ENCODE measurements around the gene XPR1.
"Not testable (repeated sequence)": the region's sequence is repeated elsewhere in the genome, so short reads cannot be mapped to it uniquely, and the experiment has no call there.

XPR1 gene

DNA sequence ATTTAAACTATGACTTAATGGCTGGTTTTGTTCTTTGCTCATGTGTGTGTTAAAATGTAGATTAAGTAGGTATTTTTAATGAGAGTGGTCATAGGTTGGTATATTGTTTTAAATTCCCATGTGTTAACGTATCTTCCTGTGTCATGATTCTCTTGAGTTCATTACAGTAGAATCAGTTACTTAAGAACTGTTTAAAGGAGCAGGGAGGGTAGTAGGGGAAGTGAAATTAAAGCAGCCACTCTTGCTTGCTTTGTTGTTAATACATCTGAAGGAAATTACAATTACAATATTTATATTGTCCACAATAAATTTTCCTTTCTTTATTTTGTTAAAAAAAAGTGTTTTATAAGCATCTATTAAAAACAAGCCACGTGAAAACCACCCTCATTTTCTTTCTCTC is 161.6 kb downstream of the XPR1 start:
- Mint-ChIP-seq H3K4me3 (no peak overlapping the region), H3K4me1 (peaks cover 19% of the 10 kb centered on the region), H3K27me3 (no peaks in the 10 kb centered on the region), H3K9me3 (no peaks in the 10 kb centered on the region), H3K27ac (no peak overlapping the region)
- DNase-seq (no peak), ATAC-seq (no peak)

DNA sequence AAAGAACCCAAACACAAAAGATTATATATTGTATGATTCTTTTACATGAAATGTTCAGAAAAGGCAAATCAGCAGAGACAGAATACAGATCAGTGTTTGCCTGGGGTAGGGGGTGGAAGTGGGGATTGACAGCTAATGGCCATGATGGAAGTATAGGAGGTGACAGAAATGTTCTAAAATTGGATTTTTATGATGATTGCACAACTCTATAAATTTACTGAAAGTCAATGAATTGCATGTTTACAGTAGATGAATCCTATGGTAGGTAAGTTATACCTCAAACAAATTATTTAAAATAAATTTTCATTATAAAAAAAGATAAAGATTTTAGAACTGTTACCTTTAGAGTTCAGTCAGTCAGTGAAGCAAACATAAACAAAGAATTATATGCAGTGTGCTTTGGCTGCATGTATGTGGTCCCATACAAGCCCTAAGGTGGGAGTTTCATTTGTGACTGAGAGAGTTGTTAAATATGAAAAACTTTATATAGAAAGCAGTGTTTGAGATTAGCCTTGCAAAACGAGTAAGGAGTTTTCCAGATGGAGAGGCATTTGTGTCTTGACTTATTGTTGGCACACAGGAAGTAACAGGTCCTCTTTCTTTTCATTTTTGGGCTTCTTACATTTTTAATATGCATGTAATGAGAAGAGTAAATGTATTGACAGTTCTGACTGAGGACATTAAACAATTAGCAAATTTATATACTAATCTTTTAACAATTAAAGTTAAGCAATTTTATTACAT is 165.2 kb downstream of the XPR1 start:
- Mint-ChIP-seq H3K27me3 (no peaks in the 10 kb centered on the region), H3K4me1 (peaks cover 15% of the 10 kb centered on the region), H3K4me3 (no peak overlapping the region), H3K9me3 (no peaks in the 10 kb centered on the region), H3K27ac (no peak overlapping the region)
- ATAC-seq (no peak), DNase-seq (no peak)

DNA sequence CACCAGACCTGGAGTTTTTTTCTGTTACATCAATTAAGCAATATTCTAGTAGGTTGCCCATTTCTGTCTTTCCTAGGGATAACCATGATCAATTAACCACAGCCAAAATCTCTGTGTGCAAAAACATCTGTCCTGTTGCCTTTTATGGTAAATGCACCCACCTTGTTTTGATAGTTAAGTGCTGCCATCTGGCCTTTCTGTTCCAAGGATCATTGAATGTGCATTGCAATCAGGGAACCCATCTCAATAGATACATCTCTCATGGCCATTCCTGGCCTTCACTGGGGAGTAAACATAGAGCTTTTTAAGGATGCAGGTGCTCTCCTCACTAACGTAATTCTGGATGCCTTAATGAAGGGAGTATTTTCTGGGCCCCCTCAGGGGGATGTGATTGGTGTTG is 169.1 kb downstream of the XPR1 start:
- Mint-ChIP-seq H3K9me3 (no peaks in the 10 kb centered on the region), H3K4me1 (peaks cover 8% of the 10 kb centered on the region), H3K4me3 (no peak overlapping the region), H3K27ac (no peak overlapping the region), H3K27me3 (no peaks in the 10 kb centered on the region)
- no peak for ATAC-seq
- DNase-seq, result no peak

DNA sequence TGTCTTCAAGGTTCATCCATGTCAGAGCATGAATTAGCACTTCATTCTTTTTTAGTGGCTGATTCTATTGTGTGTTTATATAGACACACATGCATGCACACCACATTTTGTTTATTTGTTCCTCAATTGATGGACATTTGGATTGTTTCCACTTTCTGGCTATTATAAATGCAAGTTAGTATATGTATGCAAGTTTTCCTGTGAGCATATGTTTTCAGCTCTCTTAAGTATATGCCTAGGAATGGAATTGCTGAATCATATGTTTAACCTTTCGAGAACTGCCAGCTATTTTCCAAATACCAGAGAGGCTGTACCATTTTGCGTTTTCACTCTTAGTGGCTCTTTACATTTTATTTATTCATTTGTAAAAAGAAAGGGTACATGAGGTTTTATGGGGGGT is 171.0 kb downstream of the XPR1 start:
- DNase-seq, result no peak
- ATAC-seq, result no peak
- H3K4me3 Mint-ChIP-seq, result no peak overlapping the region
- no peak overlapping the region for H3K27ac Mint-ChIP-seq
- H3K27me3 Mint-ChIP-seq, result no peaks in the 10 kb centered on the region
- peaks cover 8% of the 10 kb centered on the region for H3K4me1 Mint-ChIP-seq
- H3K9me3 Mint-ChIP-seq, result no peaks in the 10 kb centered on the region

DNA sequence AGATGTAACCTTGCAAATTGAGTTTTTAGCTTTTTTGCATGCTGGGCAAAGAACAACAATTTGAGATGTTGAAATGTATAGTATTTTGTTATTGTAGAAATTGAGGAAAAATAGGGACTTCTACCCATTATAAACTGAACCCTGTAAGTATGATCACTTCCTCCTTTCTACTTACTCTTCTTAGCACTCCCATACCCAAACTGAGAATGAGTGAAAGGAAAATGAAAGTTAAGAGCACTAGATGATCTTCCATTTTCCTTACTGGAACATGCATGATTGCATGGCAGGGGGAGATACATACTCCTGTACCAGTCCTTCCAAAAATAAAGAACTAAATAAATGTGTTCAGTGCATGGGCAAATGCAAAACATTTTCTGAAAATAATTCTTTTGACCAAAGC is 173.5 kb downstream of the XPR1 start:
- no peaks in the 10 kb centered on the region for H3K27me3 Mint-ChIP-seq
- no peak for ATAC-seq
- peaks cover 8% of the 10 kb centered on the region for H3K4me1 Mint-ChIP-seq
- no peaks in the 10 kb centered on the region for H3K9me3 Mint-ChIP-seq
- H3K4me3 Mint-ChIP-seq, result no peak overlapping the region
- no peak for DNase-seq
- H3K27ac Mint-ChIP-seq, result no peak overlapping the region

DNA sequence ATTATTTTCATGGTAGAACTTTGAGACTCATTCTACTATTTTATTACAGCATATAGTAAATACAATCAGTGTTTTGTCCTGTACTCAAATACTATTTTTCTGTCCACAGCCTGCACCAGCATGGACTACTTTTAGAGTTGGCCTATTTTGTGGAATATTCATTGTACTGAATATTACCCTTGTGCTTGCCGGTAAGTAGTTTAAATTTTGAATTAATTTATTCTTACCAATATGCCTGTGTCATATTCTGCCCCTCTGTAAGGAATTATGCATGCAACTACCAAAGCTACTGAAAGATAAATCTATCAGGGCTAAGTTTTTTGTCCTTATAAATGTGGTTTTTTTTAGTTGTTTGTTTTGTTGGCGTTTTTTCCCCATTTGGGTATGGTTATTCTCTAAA is 179.5 kb downstream of the XPR1 start:
- Mint-ChIP-seq H3K27ac (no peak overlapping the region), H3K27me3 (no peaks in the 10 kb centered on the region), H3K9me3 (no peaks in the 10 kb centered on the region), H3K4me1 (no peaks in the 10 kb centered on the region), H3K4me3 (no peak overlapping the region)
- ATAC-seq, result no peak
- no peak for DNase-seq

DNA sequence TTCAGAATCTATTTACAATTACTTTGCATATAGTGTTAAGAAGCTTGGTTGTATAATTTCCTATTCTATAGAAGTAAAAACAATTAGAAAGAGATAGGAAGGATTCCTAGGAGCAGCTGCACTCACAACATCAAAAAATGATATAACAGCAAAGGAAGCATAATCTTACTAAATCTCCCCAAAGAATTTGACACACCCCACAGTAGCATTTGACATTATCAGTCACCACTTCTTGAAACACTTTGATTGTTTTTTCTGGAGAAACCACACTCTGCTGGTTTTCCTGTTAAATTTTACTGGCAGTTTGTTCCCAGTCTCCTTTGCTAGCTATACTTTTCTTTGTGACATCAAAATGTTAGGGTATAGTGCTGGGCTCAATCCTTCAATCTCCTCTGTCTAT is 180.1 kb downstream of the XPR1 start:
- ATAC-seq (no peak), DNase-seq (no peak)
- Mint-ChIP-seq H3K27ac (no peak overlapping the region), H3K9me3 (no peaks in the 10 kb centered on the region), H3K4me1 (no peaks in the 10 kb centered on the region), H3K4me3 (no peak overlapping the region), H3K27me3 (no peaks in the 10 kb centered on the region)

DNA sequence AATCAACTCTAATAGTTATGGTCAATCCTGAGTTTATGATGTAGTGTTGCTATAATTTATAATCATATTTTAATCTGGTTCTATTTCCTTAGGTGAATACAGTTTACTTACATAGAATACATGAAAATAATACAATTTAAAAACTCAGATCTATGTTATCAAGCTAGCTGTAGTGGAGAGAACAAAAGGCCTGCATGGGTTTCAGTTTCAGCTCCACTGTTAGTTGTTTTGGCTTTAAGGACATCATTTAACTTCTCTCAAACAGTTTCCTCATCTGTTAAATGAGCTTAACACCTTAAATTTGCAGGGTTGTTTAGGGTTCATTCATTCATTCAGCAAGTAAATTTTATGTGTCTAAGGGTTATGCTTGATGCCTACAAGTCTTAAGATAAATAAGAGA is 182.4 kb downstream of the XPR1 start:
- DNase-seq, result no peak
- ATAC-seq, result no peak
- Mint-ChIP-seq H3K4me1 (no peaks in the 10 kb centered on the region), H3K27me3 (no peaks in the 10 kb centered on the region), H3K4me3 (no peak overlapping the region), H3K9me3 (no peaks in the 10 kb centered on the region), H3K27ac (no peak overlapping the region)

DNA sequence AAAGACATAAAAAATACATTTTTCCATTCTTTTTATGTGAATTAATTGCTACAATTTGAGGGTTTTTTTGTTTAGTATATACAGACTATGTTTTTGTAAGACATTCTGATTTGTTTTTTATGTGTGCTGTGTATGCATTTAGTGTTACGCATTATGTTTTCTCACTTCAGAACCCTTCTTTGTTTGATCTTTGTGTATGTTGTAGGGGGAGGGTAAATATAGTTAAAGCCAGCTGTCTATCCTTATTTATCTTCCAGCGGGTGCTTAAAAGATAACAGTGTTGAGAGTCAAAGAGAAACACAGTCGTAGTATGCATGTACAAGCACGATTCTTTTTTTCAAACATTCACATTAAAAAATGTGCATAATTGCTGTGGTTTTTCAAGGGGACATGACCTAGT is 183.4 kb downstream of the XPR1 start:
- H3K4me1 Mint-ChIP-seq, result no peaks in the 10 kb centered on the region
- no peak overlapping the region for H3K27ac Mint-ChIP-seq
- no peak for DNase-seq
- H3K27me3 Mint-ChIP-seq, result no peaks in the 10 kb centered on the region
- no peak overlapping the region for H3K4me3 Mint-ChIP-seq
- H3K9me3 Mint-ChIP-seq, result no peaks in the 10 kb centered on the region
- ATAC-seq, result no peak

DNA sequence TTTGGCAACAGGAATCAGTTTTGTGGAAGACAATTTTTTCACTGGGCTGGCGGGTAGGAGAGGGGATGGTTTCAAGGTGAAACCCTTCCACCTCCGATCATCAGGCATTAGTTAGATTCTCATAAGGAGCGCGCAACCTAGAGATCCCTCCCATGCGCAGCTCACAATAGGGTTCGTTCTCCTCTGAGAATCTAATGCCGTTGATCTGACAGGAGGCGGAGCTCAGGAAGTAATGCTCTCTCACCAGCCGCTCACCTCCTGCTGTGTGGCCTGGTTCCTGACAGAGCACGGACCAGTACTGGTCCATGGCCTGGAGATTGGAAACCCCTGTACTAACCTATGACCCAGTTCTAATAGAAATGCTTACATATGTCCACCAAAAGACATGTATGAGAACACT is 184.3 kb downstream of the XPR1 start:
- no peak overlapping the region for H3K27ac Mint-ChIP-seq
- ATAC-seq (no peak), DNase-seq (no peak)
- no peak overlapping the region for H3K4me3 Mint-ChIP-seq
- no peaks in the 10 kb centered on the region for H3K4me1 Mint-ChIP-seq
- H3K27me3 Mint-ChIP-seq, result no peaks in the 10 kb centered on the region
- H3K9me3 Mint-ChIP-seq, result no peaks in the 10 kb centered on the region

DNA sequence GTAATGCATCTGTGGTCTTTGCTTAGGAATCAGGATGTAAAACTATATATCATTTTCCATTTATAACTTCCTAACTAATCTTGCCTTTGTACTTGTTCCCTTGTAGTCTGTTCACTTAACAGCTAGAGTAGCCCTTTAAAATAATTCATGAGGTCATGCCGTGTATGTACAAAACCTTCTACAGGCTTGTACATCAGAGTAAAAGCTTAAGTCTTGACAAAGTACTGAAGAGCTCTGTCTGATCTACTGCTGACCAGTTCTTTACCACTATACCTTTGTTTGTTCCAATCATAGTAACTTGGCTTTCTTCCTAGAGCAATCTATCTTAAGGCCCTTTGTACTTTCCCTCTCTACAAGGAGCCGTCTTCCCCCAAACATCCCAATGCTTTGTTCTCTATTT is 190.1 kb downstream of the XPR1 start:
- H3K27me3 Mint-ChIP-seq, result no peaks in the 10 kb centered on the region
- DNase-seq (no peak), ATAC-seq (no peak)
- no peak overlapping the region for H3K27ac Mint-ChIP-seq
- no peaks in the 10 kb centered on the region for H3K4me1 Mint-ChIP-seq
- H3K4me3 Mint-ChIP-seq, result no peak overlapping the region
- H3K9me3 Mint-ChIP-seq, result no peaks in the 10 kb centered on the region

DNA sequence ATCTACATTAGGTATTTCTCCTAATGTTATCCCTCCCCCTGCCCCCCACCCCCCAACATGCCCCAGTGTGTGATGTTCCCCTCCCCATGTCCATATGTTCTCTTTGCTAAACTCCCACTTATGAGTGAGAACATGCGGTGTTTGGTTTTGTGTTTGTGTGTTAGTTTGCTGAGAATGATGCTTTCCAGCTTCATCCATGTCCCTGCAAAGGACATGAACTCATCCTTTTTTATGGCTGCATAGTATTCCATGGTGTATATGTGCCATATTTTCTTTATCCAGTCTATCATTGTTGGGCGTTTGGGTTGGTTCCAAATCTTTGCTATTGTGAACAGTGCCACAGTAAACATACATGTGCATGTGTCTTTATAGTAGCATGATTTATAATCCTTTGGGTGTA is 199.7 kb downstream of the XPR1 start:
- not testable (repeated sequence) for DNase-seq, H3K4me3 Mint-ChIP-seq, H3K27me3 Mint-ChIP-seq, ATAC-seq, H3K27ac Mint-ChIP-seq, H3K4me1 Mint-ChIP-seq
- peaks cover 0 to 19% of the 10 kb centered on the region in 2 donors for H3K9me3 Mint-ChIP-seq

DNA sequence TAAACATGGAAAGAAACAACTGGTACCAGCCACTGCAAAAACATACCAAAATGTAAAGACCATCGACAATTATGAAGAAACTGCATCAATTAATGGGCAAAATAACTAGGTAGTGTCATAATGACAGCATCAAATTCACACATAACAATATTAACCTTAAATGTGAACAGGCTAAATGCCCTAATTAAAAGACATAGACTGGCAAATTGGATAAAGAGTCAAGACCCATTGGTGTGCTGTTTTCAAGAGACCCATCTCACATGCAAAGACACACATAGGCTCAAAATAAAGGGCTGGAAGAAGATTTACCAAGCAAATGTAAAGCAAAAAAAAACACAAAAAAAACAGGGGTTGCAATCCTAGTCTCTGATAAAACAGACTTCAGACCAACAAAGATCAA is 201.4 kb downstream of the XPR1 start:
- H3K4me3 Mint-ChIP-seq, ATAC-seq, H3K27me3 Mint-ChIP-seq, DNase-seq: not testable (repeated sequence)
- Mint-ChIP-seq H3K4me1 (peaks cover 10% of the 10 kb centered on the region), H3K9me3 (peaks cover 0 to 19% of the 10 kb centered on the region in 2 donors), H3K27ac (peak overlapping the region in 1 of 2 donors; percentile 57)

DNA sequence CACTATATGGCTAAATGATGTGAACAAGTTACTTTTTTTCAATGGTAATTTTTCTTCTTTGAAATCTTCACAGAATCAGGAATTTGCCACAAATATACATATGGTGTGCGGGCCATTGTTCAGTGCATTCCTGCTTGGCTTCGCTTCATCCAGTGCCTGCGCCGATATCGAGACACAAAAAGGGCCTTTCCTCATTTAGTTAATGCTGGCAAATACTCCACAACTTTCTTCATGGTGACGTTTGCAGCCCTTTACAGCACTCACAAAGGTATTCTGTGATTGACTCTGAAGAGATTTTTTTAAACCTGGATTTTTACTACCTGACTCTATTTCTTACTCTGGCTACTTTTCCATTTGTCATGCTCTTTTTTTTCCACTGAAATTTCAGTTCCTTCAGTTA is 204.6 kb downstream of the XPR1 start:
- peaks cover 0 to 13% of the 10 kb centered on the region in 2 donors for H3K9me3 Mint-ChIP-seq
- peaks cover 10% of the 10 kb centered on the region for H3K4me1 Mint-ChIP-seq
- ATAC-seq, result no peak
- no peak overlapping the region for H3K27ac Mint-ChIP-seq
- H3K27me3 Mint-ChIP-seq, result no peaks in the 10 kb centered on the region
- no peak for DNase-seq
- no peak overlapping the region for H3K4me3 Mint-ChIP-seq

DNA sequence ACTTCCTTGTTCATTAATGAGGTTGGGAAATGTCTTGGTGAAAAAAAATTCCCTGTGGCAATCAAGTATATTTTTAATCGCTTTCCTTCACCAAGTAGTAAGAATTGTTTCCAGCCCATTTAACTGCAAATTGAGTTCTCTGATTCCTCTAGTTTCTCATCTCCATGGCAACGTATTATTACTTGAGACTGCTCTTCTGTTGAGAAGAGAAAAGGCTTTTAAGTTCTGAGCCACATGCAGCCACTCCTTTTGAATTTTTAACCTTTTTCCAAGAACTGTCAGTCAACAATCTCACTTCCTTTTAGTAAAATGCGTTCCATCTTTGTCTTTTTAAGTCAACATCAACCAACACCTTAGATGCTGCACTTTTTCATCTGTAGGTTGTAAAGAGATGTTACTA is 205.2 kb downstream of the XPR1 start:
- DNase-seq, result no peak
- Mint-ChIP-seq H3K27ac (no peak overlapping the region), H3K4me1 (peaks cover 10% of the 10 kb centered on the region), H3K27me3 (no peaks in the 10 kb centered on the region), H3K4me3 (no peak overlapping the region), H3K9me3 (peaks cover 0 to 13% of the 10 kb centered on the region in 2 donors)
- no peak for ATAC-seq

DNA sequence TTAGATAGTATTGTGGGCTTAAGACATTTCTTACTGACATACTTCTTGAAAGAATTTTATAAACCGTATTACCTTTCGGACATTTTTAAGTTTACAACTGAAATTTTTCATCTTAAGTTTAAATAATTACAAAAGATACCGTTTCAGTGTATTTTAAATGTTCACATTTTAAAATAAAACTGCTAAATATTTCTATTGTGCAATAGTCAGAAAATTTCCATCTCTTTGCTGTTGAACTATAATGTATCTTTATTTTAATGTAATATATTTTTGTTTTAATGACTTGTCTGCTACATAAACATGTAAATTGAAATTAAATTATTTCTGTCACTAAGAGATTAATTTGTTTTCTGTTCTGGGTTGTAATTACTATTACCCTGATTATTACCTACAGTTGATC is 206.7 kb downstream of the XPR1 start:
- DNase-seq, result no peak

DNA sequence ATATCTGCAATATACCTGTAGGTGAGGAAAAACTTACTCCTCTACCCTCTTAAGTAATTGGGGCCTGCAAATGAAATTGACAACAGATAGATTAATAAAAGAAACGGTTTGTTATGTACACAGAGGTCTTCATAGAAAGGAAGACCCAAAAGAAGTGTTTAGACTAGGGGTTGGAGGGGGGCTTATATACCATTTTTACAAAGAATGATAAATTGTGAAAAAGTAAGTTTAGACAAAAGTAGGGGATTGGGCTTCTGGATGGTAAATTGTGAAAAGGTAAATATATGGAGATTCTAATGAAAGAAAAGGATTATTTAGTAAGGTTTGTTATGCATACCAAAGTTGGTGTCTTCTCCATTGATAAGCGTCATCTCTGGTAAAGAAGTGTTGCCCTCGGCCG is 207.7 kb downstream of the XPR1 start:
- ATAC-seq, result no peak

More for the DNA sequence above, 206.7 kb downstream of the XPR1 start:
- Mint-ChIP-seq H3K9me3 (peaks cover 0 to under 1% of the 10 kb centered on the region in 2 donors), H3K27ac (no peak overlapping the region), H3K4me1 (peaks cover 10% of the 10 kb centered on the region), H3K4me3 (no peak overlapping the region), H3K27me3 (no peaks in the 10 kb centered on the region)
- no peak for ATAC-seq

More for the DNA sequence above, 207.7 kb downstream of the XPR1 start:
- H3K4me1 Mint-ChIP-seq, result peaks cover 10% of the 10 kb centered on the region
- no peak for DNase-seq
- H3K27ac Mint-ChIP-seq, result no peak overlapping the region
- no peak overlapping the region for H3K4me3 Mint-ChIP-seq
- H3K27me3 Mint-ChIP-seq, result no peaks in the 10 kb centered on the region
- no peaks in the 10 kb centered on the region for H3K9me3 Mint-ChIP-seq

Data from stimulated activated naive CD8-positive, alpha-beta T cell treated with anti-CD3 and anti-CD28 coated beads, Interleukin-15, amount 100 ng/mL, for 72 hours (primary cell).